PC-3 (cell line): ENCODE results near the gene SPNS3. TPM values are rescaled to one million over a fixed set of nuclear protein-coding genes. Genes with fewer than 3 reads are reported as not detected.

Experiments
- ATAC-seq: fragments of 200-7000 bp; cut with Tn5 transposase; 2 replicates; pipeline ENCODE4 v1.9.1; 2020; ENCODE audit warnings: mild to moderate bottlenecking, moderate library complexity
- BruUV-seq: library from RNA; stranded (reverse); fragments of 400-500 nt; replicated peaks from 2 replicates; lab custom pipeline; 2021; lab: Mats Ljungman, UMichigan
- CTCF ChIA-PET: fragments of 300-600 bp; sonication (Branson Sonifier 250); formaldehyde crosslinking; loops from one replicate; lab custom pipeline; 2022; ENCODE audit warnings: antibody characterized with exemption; lab: Charles Lee
- POLR2A ChIA-PET: fragments of 300-600 bp; sonication (Branson Sonifier 250); formaldehyde crosslinking; loops from one replicate; lab custom pipeline; 2022; ENCODE audit warnings: antibody characterized with exemption; ENCODE audit not compliant: unreplicated experiment; lab: Charles Lee
- DNase-seq: peaks from one replicate; pipeline ENCODE4 v3.0.0-alpha.2; 2015
- H2AFZ ChIP-seq: fragments of 300-600 bp; sonication (generic); 2 replicates; pipeline ENCODE4 v1.6.0; 2016; ENCODE audit warnings: antibody characterized with exemption, low read length
- H3F3A ChIP-seq: fragments of 300-600 bp; sonication (generic); one replicate; pipeline ENCODE4 v1.6.0; 2017; ENCODE audit warnings: antibody characterized with exemption, low read length, control low read depth, mild to moderate bottlenecking; ENCODE audit not compliant: unreplicated experiment
- H3K27ac ChIP-seq: fragments of 300-600 bp; sonication (generic); 2 replicates; pipeline ENCODE4 v1.5.1; 2016; ENCODE audit warnings: mild to moderate bottlenecking, low read length
- H3K27me3 ChIP-seq: fragments of 300-600 bp; sonication (generic); 2 replicates; pipeline ENCODE4 v1.6.1; 2016; ENCODE audit warnings: low read length, mixed read lengths
- H3K36me3 ChIP-seq: fragments of 300-600 bp; sonication (generic); 2 replicates; pipeline ENCODE4 v1.6.1; 2016; ENCODE audit warnings: low read depth, mixed run types, low read length, mixed read lengths
- H3K4me1 ChIP-seq: fragments of 300-600 bp; sonication (generic); 2 replicates; pipeline ENCODE4 v1.5.1; 2016; ENCODE audit warnings: low read length; ENCODE audit not compliant: insufficient read depth
- H3K4me2 ChIP-seq: fragments of 300-600 bp; sonication (generic); 2 replicates; pipeline ENCODE4 v1.6.0; 2016; ENCODE audit warnings: low read length
- H3K4me3 ChIP-seq: fragments of 300-600 bp; sonication (generic); 2 replicates; pipeline ENCODE4 v1.5.1; 2016; ENCODE audit warnings: mild to moderate bottlenecking, low read length, mixed read lengths
- H3K79me2 ChIP-seq: fragments of 300-600 bp; sonication (generic); 2 replicates; pipeline ENCODE4 v1.6.1; 2017; ENCODE audit warnings: low read length, mixed read lengths
- H3K9ac ChIP-seq: fragments of 300-600 bp; sonication (generic); 2 replicates; pipeline ENCODE4 v1.6.0; 2016; ENCODE audit warnings: mild to moderate bottlenecking, low read length
- H3K9me2 ChIP-seq: fragments of 300-600 bp; sonication (generic); replicated peaks from 2 replicates; pipeline ENCODE4 v1.6.1; 2016; ENCODE audit warnings: mixed run types, low read length, mixed read lengths
- H3K9me3 ChIP-seq: fragments of 300-600 bp; sonication (generic); 2 replicates; pipeline ENCODE4 v1.6.1; 2016; ENCODE audit warnings: low read length, mixed read lengths
- H4K20me1 ChIP-seq: fragments of 300-600 bp; sonication (generic); 2 replicates; pipeline ENCODE4 v1.6.1; 2016; ENCODE audit warnings: low read length, mixed read lengths
- CTCF ChIP-seq: fragments of 300-600 bp; sonication (generic); conservative IDR thresholded peaks from 2 replicates; pipeline ENCODE4 v1.5.1; 2017; ENCODE audit warnings: antibody characterized with exemption, low read depth, mild to moderate bottlenecking, low read length
- EZH2 ChIP-seq: fragments of 300-600 bp; sonication (generic); IDR thresholded peaks from one replicate; pipeline ENCODE4 v1.6.1; 2017; ENCODE audit warnings: antibody characterized with exemption, mild to moderate bottlenecking, low read length; ENCODE audit not compliant: unreplicated experiment
- EZH2phosphoT487 ChIP-seq: fragments of 300-600 bp; sonication (generic); IDR thresholded peaks from 2 replicates; pipeline ENCODE4 v1.6.1; 2018; ENCODE audit warnings: mild to moderate bottlenecking, antibody characterized with exemption, low read length, borderline replicate concordance
- intact Hi-C: fragments of 100-400 bp; cut with micrococcal nuclease; formaldehyde crosslinking; loops from 2 replicates; pipeline ENCODE4 v1.9.0; 2023
- total RNA-seq: library from RNA; depleted of rRNA; stranded (reverse); fragments of >200 nt; gene quantifications from 2 replicates; pipeline ENCODE4 v1.2.3, GENCODE V29; 2014

SPNS3 gene
- total RNA-seq, 1 experiment from 2014 or later, result 0.69 TPM

GRCh38 chr17:4501295-4501949 is 67.7 kb downstream of the SPNS3 start:
- no peak overlapping the region for H3K9ac ChIP-seq
- H2AFZ ChIP-seq, result no peak overlapping the region
- H3K9me3 ChIP-seq, result no peaks in the 10 kb centered on the region
- ChIA-PET POLR2A (no interaction called here), CTCF (no interaction called here)
- peaks cover 12% of the 10 kb centered on the region; the same call in 1 of the 2 replicates for H3K27me3 ChIP-seq
- H3K79me2 ChIP-seq, result no peaks in the 10 kb centered on the region
- no peak overlapping the region for H3K4me3 ChIP-seq
- H3K4me2 ChIP-seq, result no peak overlapping the region
- H3K4me1 ChIP-seq, result peaks cover 38% of the 10 kb centered on the region
- H3K27ac ChIP-seq, result no peak overlapping the region
- no peaks in the 10 kb centered on the region for H4K20me1 ChIP-seq
- no peaks in the 10 kb centered on the region for H3F3A ChIP-seq
- ATAC-seq, result no peak
- no peaks in the 10 kb centered on the region for H3K9me2 ChIP-seq
- intact Hi-C loops, result no loop called here
- TF ChIP-seq EZH2phosphoT487, result no peak
- no peak for TF ChIP-seq CTCF
- no peak for TF ChIP-seq EZH2
- BruUV-seq, result no TSS peak
- H3K36me3 ChIP-seq, result no peaks in the 10 kb centered on the region
- no peak for DNase-seq

- Histone ChIP-seq H3K9ac (no peak overlapping the region), H3K9me3 (no peaks in the 10 kb centered on the region), H3K27ac (no peak overlapping the region), H4K20me1 (no peaks in the 10 kb centered on the region), H3K4me2 (no peak overlapping the region), H3F3A (no peaks in the 10 kb centered on the region), H3K4me1 (peaks cover 26% of the 10 kb centered on the region), H2AFZ (no peak overlapping the region), H3K9me2 (no peaks in the 10 kb centered on the region), H3K36me3 (no peaks in the 10 kb centered on the region), H3K79me2 (no peaks in the 10 kb centered on the region), H3K27me3 (peaks cover 12% of the 10 kb centered on the region; the same call in 1 of the 2 replicates), H3K4me3 (no peak overlapping the region)
- intact Hi-C loops, result no loop called here
- no TSS peak for BruUV-seq
- ATAC-seq, result no peak
- TF ChIP-seq CTCF (no peak), EZH2 (no peak), EZH2phosphoT487 (no peak)
- ChIA-PET CTCF (no interaction called here), POLR2A (no interaction called here)
- DNase-seq, result no peak
Measured at GRCh38 chr17:4502466-4503154, 68.9 kb downstream of the SPNS3 start.
